ENCODE measurements around the gene ANO3. TPM values are rescaled to one million over a fixed set of nuclear protein-coding genes. Genes with fewer than 3 reads are reported as not detected.
A peak's percentile ranks its signal among the peaks of the same experiment; 100 is the strongest.

Gene ANO3
- total RNA-seq, result 30.0 TPM

GRCh38 chr11:26331911-26332571 is at the start of gene ANO3:
ANO3 (plus strand) TSS chr11:26332130; CDS start chr11:26332276, 146 bp downstream.
- DNase-seq (ENCODE audit: low spot score), result peak; percentile 85

GRCh38 chr11:26283852-26284408 is 48.0 kb upstream of the ANO3 start:
- DNase-seq (ENCODE audit: low spot score), result no peak

- DNase-seq (ENCODE audit: low spot score), result no peak
Observed at GRCh38 chr11:26285608-26286007, 46.3 kb upstream of the ANO3 start.

GRCh38 chr11:26286472-26287066 is 45.4 kb upstream of the ANO3 start:
- DNase-seq (ENCODE audit: low spot score), result no peak

- no peak for DNase-seq (ENCODE audit: low spot score)
Observed at GRCh38 chr11:26287067-26287518, 44.8 kb upstream of the ANO3 start.

GRCh38 chr11:26297189-26297975 is 34.5 kb upstream of the ANO3 start:
- peak; percentile 31 for DNase-seq (ENCODE audit: low spot score)

- DNase-seq (ENCODE audit: low spot score), result peak; percentile 48
Observed at GRCh38 chr11:26316372-26316771, 15.6 kb upstream of the ANO3 start.

GRCh38 chr11:26319906-26320305 is 12.0 kb upstream of the ANO3 start:
- peak; percentile 13 for DNase-seq (ENCODE audit: low spot score)

- no peak for DNase-seq (ENCODE audit: low spot score)
Observed at GRCh38 chr11:26321516-26321915, 10.4 kb upstream of the ANO3 start.

- DNase-seq (ENCODE audit: low spot score), result no peak
Observed at GRCh38 chr11:26322335-26323067, 9.4 kb upstream of the ANO3 start.

GRCh38 chr11:26323837-26324236 is 8.1 kb upstream of the ANO3 start:
- peak; percentile 19 for DNase-seq (ENCODE audit: low spot score)

- DNase-seq (ENCODE audit: low spot score), result no peak
Observed at GRCh38 chr11:26324270-26324669, 7.7 kb upstream of the ANO3 start.

GRCh38 chr11:26326793-26327400 is 5.0 kb upstream of the ANO3 start:
- no peak for DNase-seq (ENCODE audit: low spot score)

- no peak for DNase-seq (ENCODE audit: low spot score)
Observed at GRCh38 chr11:26329206-26329605, 2.7 kb upstream of the ANO3 start.

GRCh38 chr11:26330262-26330661 is 1.7 kb upstream of the ANO3 start:
- no peak for DNase-seq (ENCODE audit: low spot score)

GRCh38 chr11:26332572-26332915 is 614 bp downstream of the ANO3 start:
- no peak for DNase-seq (ENCODE audit: low spot score)

GRCh38 chr11:26333906-26334305 is 2.0 kb downstream of the ANO3 start:
- no peak for DNase-seq (ENCODE audit: low spot score)

- no peak for DNase-seq (ENCODE audit: low spot score)
Observed at GRCh38 chr11:26335903-26336302, 4.0 kb downstream of the ANO3 start.

GRCh38 chr11:26344647-26345046 is 12.7 kb downstream of the ANO3 start:
- no peak for DNase-seq (ENCODE audit: low spot score)

GRCh38 chr11:26348776-26349175 is 16.8 kb downstream of the ANO3 start:
- DNase-seq (ENCODE audit: low spot score), result no peak

GRCh38 chr11:26350002-26350401 is 18.1 kb downstream of the ANO3 start:
- DNase-seq (ENCODE audit: low spot score), result no peak
